H1 (cell line): ENCODE results near the gene CENPV.
A peak's percentile ranks its signal among the peaks of the same experiment; 100 is the strongest.

Source experiments
- CTCF ChIP-seq, 3 experiments: IDR thresholded peaks; 1 replicate in 2 of 3; 2 replicates in 1 of 3; pipeline versions ENCODE4 v1.5.1 to v1.6.1; 2011; ENCODE audit warnings: low read length in 3 of 3, mild to moderate bottlenecking in 3 of 3, inconsistent platforms in 2 of 3, low read depth in 1 of 3, moderate library complexity in 1 of 3; ENCODE audit not compliant: insufficient read depth in 1 of 3; ENCODE audit errors: control extremely low read depth in 1 of 3
- EGR1 ChIP-seq: IDR thresholded peaks from 2 replicates; pipeline ENCODE4 v1.6.1; 2011; ENCODE audit warnings: low read depth, low read length, borderline replicate concordance
- EP300 ChIP-seq, 2 experiments: IDR thresholded peaks; 1 replicate in 1 of 2; 2 replicates in 1 of 2; pipeline ENCODE4 v1.6.1; 2011 to 2012; ENCODE audit warnings: low read depth in 2 of 2, low read length in 2 of 2, mild to moderate bottlenecking in 2 of 2, borderline replicate concordance in 1 of 2, inconsistent platforms in 1 of 2, moderate library complexity in 1 of 2
- FOSL1 ChIP-seq: IDR thresholded peaks from 2 replicates; pipeline ENCODE4 v1.6.1; 2011; ENCODE audit warnings: mild to moderate bottlenecking, low read depth, low read length, moderate library complexity; ENCODE audit not compliant: insufficient read depth
- KDM1A ChIP-seq: fragments of 200-600, 300-600 bp; sonication (generic); IDR thresholded peaks from 2 replicates; pipeline ENCODE4 v1.7.1; 2016; ENCODE audit warnings: mild to moderate bottlenecking, low read length, borderline replicate concordance
- MAFK ChIP-seq: IDR thresholded peaks from 2 replicates; pipeline ENCODE4 v1.6.1; 2012; ENCODE audit warnings: low read depth, mild to moderate bottlenecking, improper control_type of control experiment, low read length
- PHF8 ChIP-seq: fragments of 200-600 bp; sonication (generic); conservative IDR thresholded peaks from 2 replicates; pipeline ENCODE4 v1.7.1; 2012; ENCODE audit warnings: low read depth, mild to moderate bottlenecking, inconsistent platforms, low read length, moderate library complexity
- POLR2A ChIP-seq, 2 experiments: IDR thresholded peaks; 1 replicate in 1 of 2; 2 replicates in 1 of 2; pipeline ENCODE4 v1.6.1; 2011; ENCODE audit warnings: low read depth in 2 of 2, low read length in 2 of 2, mild to moderate bottlenecking in 2 of 2; ENCODE audit errors: control extremely low read depth in 1 of 2
- RAD21 ChIP-seq, 2 experiments: IDR thresholded peaks in 1 of 2; conservative IDR thresholded peaks in 1 of 2; 2 replicates each; pipeline ENCODE4 v1.6.1; 2011; ENCODE audit warnings: low read depth in 2 of 2, low read length in 2 of 2, improper control_type of control experiment in 1 of 2, inconsistent platforms in 1 of 2, mild to moderate bottlenecking in 1 of 2, moderate library complexity in 1 of 2
- RFX5 ChIP-seq: IDR thresholded peaks from 2 replicates; pipeline ENCODE4 v1.6.1; 2011; ENCODE audit warnings: low read depth, low read length, improper control_type of control experiment, borderline replicate concordance
- SIN3A ChIP-seq, 2 experiments: IDR thresholded peaks in 1 of 2; conservative IDR thresholded peaks in 1 of 2; 2 replicates each; pipeline ENCODE4 v1.6.1; 2011 to 2012; ENCODE audit warnings: low read length in 2 of 2, improper control_type of control experiment in 1 of 2, low read depth in 1 of 2, mild to moderate bottlenecking in 1 of 2
- SP1 ChIP-seq: IDR thresholded peaks from 2 replicates; pipeline ENCODE4 v1.6.1; 2011; ENCODE audit warnings: low read depth, low read length
- TAF1 ChIP-seq: IDR thresholded peaks from 2 replicates; pipeline ENCODE4 v1.6.1; 2011; ENCODE audit warnings: mild to moderate bottlenecking, low read depth, low read length

- TF ChIP-seq CTCF (IDR thresholded peaks at IDR 0.05; ENCODE audit: control extremely low read depth in 1 of 3, insufficient read depth in 1 of 3, low read depth in 1 of 3, low read length in 3 of 3) (no peak), TAF1 (no peak), SIN3A (conservative IDR thresholded peaks at IDR 0.05 in 1 of 2, IDR thresholded peaks at IDR 0.05 in 1 of 2; ENCODE audit: low read depth in 1 of 2, low read length in 2 of 2) (no peak), MAFK (no peak), POLR2A (IDR thresholded peaks at IDR 0.05; ENCODE audit: control extremely low read depth in 1 of 2, low read depth in 2 of 2, low read length in 2 of 2) (peak in 1 of 2 experiments; percentile 17; a peak in 2 of 3 replicates), EGR1 (no peak), SP1 (no peak), EP300 (IDR thresholded peaks at IDR 0.05; ENCODE audit: borderline replicate concordance in 1 of 2, low read depth in 2 of 2, low read length in 2 of 2) (no peak), KDM1A (no peak), RAD21 (IDR thresholded peaks at IDR 0.05 in 1 of 2, conservative IDR thresholded peaks at IDR 0.05 in 1 of 2; ENCODE audit: low read depth in 2 of 2, low read length in 2 of 2) (no peak), FOSL1 (no peak), PHF8 (no peak), RFX5 (no peak)
Measured at GRCh38 chr17:16346721-16347271, 6.5 kb downstream of the CENPV start.
